Skin of body (tissue), 2 donors: ENCODE measurements around the gene CCDC6. TPM values are rescaled to one million over a fixed set of nuclear protein-coding genes. Genes with fewer than 3 reads are reported as not detected.
"Not testable (repeated sequence)": the region's sequence is repeated elsewhere in the genome, so short reads cannot be mapped to it uniquely, and the experiment has no call there.

Experiments used
- DNase-seq: peaks from one replicate; lab custom pipeline; 2025; lab: John Stamatoyannopoulos, UW
- total RNA-seq: library from RNA; depleted of rRNA; stranded (reverse); fragments of >200 nt; gene quantifications from one replicate; pipeline ENCODE4 v1.2.3, GENCODE V29; 2014

Gene CCDC6
- total RNA-seq, 1 donor from 2014 or later: 36.9 TPM

- no peak for DNase-seq
Measured at GRCh38 chr10:59770689-59771088, 135.7 kb downstream of the CCDC6 start.

GRCh38 chr10:59762505-59762904 lies 143.9 kb downstream of the CCDC6 start:
- no peak for DNase-seq

GRCh38 chr10:59757966-59758365 lies 148.4 kb downstream of the CCDC6 start:
- DNase-seq: no peak

- no peak for DNase-seq
Measured at GRCh38 chr10:59754951-59755350, 151.4 kb downstream of the CCDC6 start.

GRCh38 chr10:59753267-59753666 lies 153.1 kb downstream of the CCDC6 start, which contains the start of gene MRLN:
Gene MRLN, minus strand, starts transcription at chr10:59753455.
- DNase-seq: peak; percentile 1

GRCh38 chr10:59752278-59752940 lies 153.9 kb downstream of the CCDC6 start:
- no peak for DNase-seq

- no peak for DNase-seq
Measured at GRCh38 chr10:59750155-59750945, 156.0 kb downstream of the CCDC6 start.

- DNase-seq: no peak
Measured at GRCh38 chr10:59748834-59749233, 157.5 kb downstream of the CCDC6 start.

- no peak for DNase-seq
Measured at GRCh38 chr10:59745163-59745650, 161.1 kb downstream of the CCDC6 start.

- DNase-seq: not testable (repeated sequence)
Measured at GRCh38 chr10:59744762-59745161, 161.6 kb downstream of the CCDC6 start.

- DNase-seq: not testable (repeated sequence)
Measured at GRCh38 chr10:59744156-59744555, 162.2 kb downstream of the CCDC6 start.

- DNase-seq: no peak
Measured at GRCh38 chr10:59741583-59741982, 164.8 kb downstream of the CCDC6 start.

- no peak for DNase-seq
Measured at GRCh38 chr10:59741048-59741447, 165.3 kb downstream of the CCDC6 start.

Other genes with a start within 250 kb of the CCDC6 start
- gene SLC16A9, start 196.7 kb downstream of the CCDC6 start, total RNA-seq: 6.5 TPM
- 15.7 TPM for gene MRLN, start 153.1 kb downstream of the CCDC6 start, total RNA-seq